Liver (tissue), 3 donors: ENCODE data around the gene TMEM63C.

Source experiments
- CTCF ChIP-seq: fragments of 150-350 bp; IDR thresholded peaks from 2 replicates; pipeline ENCODE4 v1.5.1; 2017; ENCODE audit warnings: improper control_type of control experiment, low read depth, low read length; ENCODE audit not compliant: missing input control
- GABPA ChIP-seq, 2 donors: IDR thresholded peaks in 1 of 2; conservative IDR thresholded peaks in 1 of 2; 2 replicates each; pipeline ENCODE4 v1.6.1; 2016; ENCODE audit warnings: antibody characterized with exemption in 2 of 2, mild to moderate bottlenecking in 1 of 2, moderate library complexity in 1 of 2
- RAD21 ChIP-seq, 2 donors: IDR thresholded peaks; 2 replicates each; pipeline ENCODE4 v1.6.1; 2016; ENCODE audit warnings: antibody characterized with exemption in 2 of 2, mild to moderate bottlenecking in 2 of 2
- REST ChIP-seq: IDR thresholded peaks from 2 replicates; pipeline ENCODE4 v1.6.1; 2016; ENCODE audit warnings: antibody characterized with exemption, mild to moderate bottlenecking
- RXRA ChIP-seq, 2 donors: IDR thresholded peaks; 2 replicates each; pipeline ENCODE4 v1.6.1; 2017 to 2018; ENCODE audit warnings: antibody characterized with exemption in 2 of 2, mild to moderate bottlenecking in 1 of 2
- TAF1 ChIP-seq: conservative IDR thresholded peaks from 2 replicates; pipeline ENCODE4 v1.6.1; 2016; ENCODE audit warnings: antibody characterized with exemption, mild to moderate bottlenecking
- YY1 ChIP-seq: IDR thresholded peaks from 2 replicates; pipeline ENCODE4 v1.6.1; 2016; ENCODE audit warnings: antibody characterized with exemption, mild to moderate bottlenecking
- donor health status: healthy.
- donor health status: healthy.

GRCh38 chr14:77170045-77170444, 11.6 kb upstream of the TMEM63C start:
- no peak for TF ChIP-seq CTCF
- TF ChIP-seq TAF1: no peak
- no peak for TF ChIP-seq YY1
- TF ChIP-seq REST: no peak
- no peak for TF ChIP-seq GABPA (IDR thresholded peaks at IDR 0.05 in 1 of 2, conservative IDR thresholded peaks at IDR 0.05 in 1 of 2)
- TF ChIP-seq RAD21 (IDR thresholded peaks at IDR 0.05): no peak
- no peak for TF ChIP-seq RXRA (IDR thresholded peaks at IDR 0.05)
